Measurements from ENCODE around the gene PCK1.

GRCh38 chr20:57566399-57566798 is 5.5 kb downstream of the PCK1 start:
- TF ChIP-seq EZH2phosphoT487 (IDR thresholded peaks at IDR 0.05; ENCODE audit: insufficient read depth, low read depth) (no peak), EZH2 (IDR thresholded peaks at IDR 0.05; ENCODE audit: insufficient read depth, poor library complexity, severe bottlenecking) (no peak)

Data from GM23248 (cell line).